ENCODE results near the gene PLCB4. TPM values are rescaled to one million over a fixed set of nuclear protein-coding genes. Genes with fewer than 3 reads are reported as not detected.
"Not testable (repeated sequence)": the region's sequence is repeated elsewhere in the genome, so short reads cannot be mapped to it uniquely, and the experiment has no call there.

The PLCB4 gene
- total RNA-seq, 1 donor, result 3.5 TPM

- DNase-seq (ENCODE audit: low read depth), result no peak
- H3K4me3 ChIP-seq (ENCODE audit: low read depth, low read length), result no peak overlapping the region
- TF ChIP-seq CTCF (IDR thresholded peaks at IDR 0.05; ENCODE audit: insufficient read depth, low read depth, low read length), result no peak
Observed at GRCh38 chr20:9036593-9036992, 32.3 kb upstream of the PLCB4 start.

- TF ChIP-seq CTCF (IDR thresholded peaks at IDR 0.05; ENCODE audit: insufficient read depth, low read depth, low read length), result no peak
- H3K4me3 ChIP-seq (ENCODE audit: low read depth, low read length), result no peak overlapping the region
- DNase-seq (ENCODE audit: low read depth), result peak; percentile 19
Observed at GRCh38 chr20:9038791-9039535, 29.9 kb upstream of the PLCB4 start.

GRCh38 chr20:9040863-9041524 is 27.9 kb upstream of the PLCB4 start:
- DNase-seq (ENCODE audit: low read depth), result no peak
- no peak overlapping the region for H3K4me3 ChIP-seq (ENCODE audit: low read depth, low read length)
- no peak for TF ChIP-seq CTCF (IDR thresholded peaks at IDR 0.05; ENCODE audit: insufficient read depth, low read depth, low read length)

GRCh38 chr20:9043364-9043763 is 25.5 kb upstream of the PLCB4 start:
- no peak for DNase-seq (ENCODE audit: low read depth)
- no peak for TF ChIP-seq CTCF (IDR thresholded peaks at IDR 0.05; ENCODE audit: insufficient read depth, low read depth, low read length)

GRCh38 chr20:9047928-9048327 is 21.0 kb upstream of the PLCB4 start:
- DNase-seq (ENCODE audit: low read depth); H3K4me3 ChIP-seq (ENCODE audit: low read depth, low read length): not testable (repeated sequence)

More at GRCh38 chr20:9043364-9043763, 25.5 kb upstream of the PLCB4 start:
- no peak overlapping the region for H3K4me3 ChIP-seq (ENCODE audit: low read depth, low read length)

- H3K4me3 ChIP-seq (ENCODE audit: low read depth, low read length), result no peak overlapping the region
- no peak for TF ChIP-seq CTCF (IDR thresholded peaks at IDR 0.05; ENCODE audit: insufficient read depth, low read depth, low read length)
- peak; percentile 96 for DNase-seq (ENCODE audit: low read depth)
Observed at GRCh38 chr20:9051508-9051907, 17.4 kb upstream of the PLCB4 start.

- no peak for TF ChIP-seq CTCF (IDR thresholded peaks at IDR 0.05; ENCODE audit: insufficient read depth, low read depth, low read length)
- no peak for DNase-seq (ENCODE audit: low read depth)
- no peak overlapping the region for H3K4me3 ChIP-seq (ENCODE audit: low read depth, low read length)
Observed at GRCh38 chr20:9052136-9052535, 16.8 kb upstream of the PLCB4 start.

All from fibroblast of villous mesenchyme (primary cell).